HUES64 (cell line): Measurements from ENCODE around the gene ITGB8.

Experiments
- H3K27ac ChIP-seq: 2 replicates; pipeline ENCODE4 v1.7.0; 2013; ENCODE audit warnings: low read depth, low read length, inconsistent platforms
- H3K27me3 ChIP-seq: 2 replicates; pipeline ENCODE4 v1.6.1; 2013; ENCODE audit warnings: mild to moderate bottlenecking, low read length; ENCODE audit not compliant: insufficient read depth
- H3K36me3 ChIP-seq: 2 replicates; pipeline ENCODE4 v1.6.1; 2013; ENCODE audit warnings: mild to moderate bottlenecking, low read length; ENCODE audit not compliant: insufficient read depth
- H3K4me1 ChIP-seq: 2 replicates; pipeline ENCODE4 v1.6.1; 2013; ENCODE audit warnings: mild to moderate bottlenecking, low read length, moderate library complexity; ENCODE audit not compliant: insufficient read depth
- H3K4me3 ChIP-seq: 2 replicates; pipeline ENCODE4 v1.5.1; 2013; ENCODE audit warnings: mild to moderate bottlenecking, low read length, moderate library complexity
- H3K9ac ChIP-seq: 2 replicates; pipeline ENCODE4 v1.6.1; 2013; ENCODE audit warnings: mild to moderate bottlenecking, low read depth, low read length
- H3K9me3 ChIP-seq: 2 replicates; pipeline ENCODE4 v1.6.1; 2013; ENCODE audit warnings: low read depth, low read length; ENCODE audit not compliant: insufficient read depth
- WGBS: fragments of 150-250, 120-280 bp; methylation state at CpG from one replicate; pipeline ENCODE4 v1.1.7; 2013; ENCODE audit warnings: missing lambda C conversion rate; 5-methylcytosine and 5-hydroxymethylcytosine counted together

ITGB8 gene

GRCh38 chr7:20447021-20447650 lies 116.4 kb downstream of the ITGB8 start:
- no peak overlapping the region for H3K9ac ChIP-seq
- H3K4me1 ChIP-seq = no peaks in the 10 kb centered on the region
- H3K27ac ChIP-seq = no peak overlapping the region
- no peaks in the 10 kb centered on the region; the same call in 1 of the 2 replicates for H3K9me3 ChIP-seq
- H3K36me3 ChIP-seq = no peaks in the 10 kb centered on the region
- no peak overlapping the region for H3K4me3 ChIP-seq
- 0% methylated on average over 1 of the region's 2 CpGs for WGBS
- no peaks in the 10 kb centered on the region for H3K27me3 ChIP-seq

GRCh38 chr7:20449176-20449575 lies 118.5 kb downstream of the ITGB8 start:
- Histone ChIP-seq H3K9me3 (no peaks in the 10 kb centered on the region; the same call in 1 of the 2 replicates), H3K27me3 (no peaks in the 10 kb centered on the region), H3K4me1 (no peaks in the 10 kb centered on the region), H3K36me3 (no peaks in the 10 kb centered on the region), H3K9ac (no peak overlapping the region), H3K27ac (no peak overlapping the region), H3K4me3 (no peak overlapping the region)
- WGBS = 92% methylated on average over 3 of the region's 3 CpGs

- no peak overlapping the region for H3K4me3 ChIP-seq
- 100% methylated on average over 2 of the region's 2 CpGs for WGBS
- H3K9me3 ChIP-seq = no peaks in the 10 kb centered on the region
- no peaks in the 10 kb centered on the region for H3K27me3 ChIP-seq
- H3K27ac ChIP-seq = no peak overlapping the region
- H3K9ac ChIP-seq = no peak overlapping the region
- no peaks in the 10 kb centered on the region for H3K36me3 ChIP-seq
- H3K4me1 ChIP-seq = no peaks in the 10 kb centered on the region
Measured at GRCh38 chr7:20450536-20450935, 119.8 kb downstream of the ITGB8 start.

GRCh38 chr7:20454202-20454601 lies 123.5 kb downstream of the ITGB8 start:
- no peaks in the 10 kb centered on the region for H3K36me3 ChIP-seq
- H3K4me3 ChIP-seq = no peak overlapping the region
- 88% methylated on average over 4 of the region's 4 CpGs for WGBS
- no peak overlapping the region for H3K9ac ChIP-seq
- no peaks in the 10 kb centered on the region for H3K9me3 ChIP-seq
- no peak overlapping the region for H3K27ac ChIP-seq
- no peaks in the 10 kb centered on the region for H3K27me3 ChIP-seq
- no peaks in the 10 kb centered on the region for H3K4me1 ChIP-seq

GRCh38 chr7:20456701-20457100 lies 126.0 kb downstream of the ITGB8 start:
- Histone ChIP-seq H3K4me1 (no peaks in the 10 kb centered on the region), H3K9me3 (no peaks in the 10 kb centered on the region), H3K4me3 (no peak overlapping the region), H3K27ac (no peak overlapping the region), H3K27me3 (no peaks in the 10 kb centered on the region), H3K9ac (no peak overlapping the region), H3K36me3 (no peaks in the 10 kb centered on the region)

- Histone ChIP-seq H3K27ac (no peak overlapping the region), H3K9me3 (no peaks in the 10 kb centered on the region)
- WGBS = 80% methylated on average over 1 of the region's 1 CpG
Measured at GRCh38 chr7:20458521-20458920, 127.8 kb downstream of the ITGB8 start.

GRCh38 chr7:20459419-20459818 lies 128.7 kb downstream of the ITGB8 start:
- Histone ChIP-seq H3K9me3 (no peaks in the 10 kb centered on the region), H3K27me3 (no peaks in the 10 kb centered on the region), H3K27ac (no peak overlapping the region), H3K4me1 (no peaks in the 10 kb centered on the region), H3K9ac (no peak overlapping the region), H3K36me3 (no peaks in the 10 kb centered on the region), H3K4me3 (no peak overlapping the region)
- WGBS = 92% methylated on average over 2 of the region's 4 CpGs

More at GRCh38 chr7:20458521-20458920, 127.8 kb downstream of the ITGB8 start:
- Histone ChIP-seq H3K9ac (no peak overlapping the region), H3K4me1 (no peaks in the 10 kb centered on the region), H3K36me3 (no peaks in the 10 kb centered on the region), H3K27me3 (no peaks in the 10 kb centered on the region), H3K4me3 (no peak overlapping the region)

GRCh38 chr7:20464891-20465290 lies 134.2 kb downstream of the ITGB8 start:
- Histone ChIP-seq H3K36me3 (no peaks in the 10 kb centered on the region), H3K9me3 (no peaks in the 10 kb centered on the region), H3K27ac (no peak overlapping the region), H3K4me1 (no peaks in the 10 kb centered on the region), H3K27me3 (no peaks in the 10 kb centered on the region), H3K4me3 (no peak overlapping the region), H3K9ac (no peak overlapping the region)
- 91% methylated on average over 1 of the region's 1 CpG for WGBS
